GM10266 (cell line): Measurements from ENCODE around the gene CEACAM21.

Experiments
- DNase-seq: peaks from one replicate; pipeline ENCODE4 v3.0.0; 2012; ENCODE audit errors: extremely low spot score
- CTCF ChIP-seq: IDR thresholded peaks from 2 replicates; pipeline ENCODE4 v1.5.1; 2012; ENCODE audit warnings: mild to moderate bottlenecking, low read depth; ENCODE audit not compliant: control insufficient read depth, insufficient read depth; ENCODE audit errors: missing control alignments

Gene CEACAM21

GRCh38 chr19:41548954-41549688 is 26.8 kb upstream of the CEACAM21 start:
- DNase-seq = peak; percentile 68
- no peak for TF ChIP-seq CTCF

GRCh38 chr19:41549884-41550283 is 26.1 kb upstream of the CEACAM21 start:
- DNase-seq = no peak
- no peak for TF ChIP-seq CTCF

GRCh38 chr19:41551212-41551610 is 24.8 kb upstream of the CEACAM21 start:
- DNase-seq = no peak
- TF ChIP-seq CTCF = no peak

GRCh38 chr19:41551711-41552110 is 24.3 kb upstream of the CEACAM21 start:
- no peak for TF ChIP-seq CTCF
- DNase-seq = no peak

- DNase-seq = no peak
- TF ChIP-seq CTCF = no peak
These were observed 23.4 kb upstream of the CEACAM21 start for GRCh38 chr19:41552558-41552957.

- no peak for TF ChIP-seq CTCF
- DNase-seq = no peak
These were observed 22.2 kb upstream of the CEACAM21 start for GRCh38 chr19:41553804-41554203.

GRCh38 chr19:41554907-41555306 is 21.1 kb upstream of the CEACAM21 start:
- TF ChIP-seq CTCF = no peak
- no peak for DNase-seq
